GM21737 (cell line): ENCODE results near the gene LMO2.
"Not testable (repeated sequence)": the region's sequence is repeated elsewhere in the genome, so short reads cannot be mapped to it uniquely, and the experiment has no call there.

Experiments used
- ATAC-seq: cut with Tn5 transposase; IDR thresholded peaks from one replicate; pipeline ENCODE4 v1.9.1; 2021; ENCODE audit warnings: mild to moderate bottlenecking, moderate library complexity; ENCODE audit not compliant: unreplicated experiment

Gene LMO2

GRCh38 chr11:33863418-33864172 lies 28.3 kb downstream of the LMO2 start:
- no peak for ATAC-seq

GRCh38 chr11:33861941-33862589 lies 29.8 kb downstream of the LMO2 start:
- ATAC-seq, result no peak

GRCh38 chr11:33861386-33861785 lies 30.5 kb downstream of the LMO2 start:
- ATAC-seq, result no peak

GRCh38 chr11:33860926-33861325 lies 30.9 kb downstream of the LMO2 start:
- no peak for ATAC-seq

GRCh38 chr11:33859306-33859705 lies 32.6 kb downstream of the LMO2 start:
- ATAC-seq, result no peak

- no peak for ATAC-seq
Observed at GRCh38 chr11:33857933-33858371, 33.9 kb downstream of the LMO2 start.

- ATAC-seq, result no peak
Observed at GRCh38 chr11:33855500-33855899, 36.4 kb downstream of the LMO2 start.

GRCh38 chr11:33848717-33849390 lies 43.0 kb downstream of the LMO2 start:
- no peak for ATAC-seq

- no peak for ATAC-seq
Observed at GRCh38 chr11:33847251-33847650, 44.6 kb downstream of the LMO2 start.

GRCh38 chr11:33844236-33844635 lies 47.6 kb downstream of the LMO2 start:
- ATAC-seq, result no peak

GRCh38 chr11:33843018-33843417 lies 48.9 kb downstream of the LMO2 start:
- ATAC-seq, result no peak

GRCh38 chr11:33842236-33842915 lies 49.5 kb downstream of the LMO2 start:
- no peak for ATAC-seq

GRCh38 chr11:33838234-33838633 lies 53.6 kb downstream of the LMO2 start:
- ATAC-seq, result not testable (repeated sequence)

GRCh38 chr11:33837334-33837733 lies 54.5 kb downstream of the LMO2 start:
- not testable (repeated sequence) for ATAC-seq

GRCh38 chr11:33835143-33835878 lies 56.6 kb downstream of the LMO2 start:
- no peak for ATAC-seq

- ATAC-seq, result no peak
Observed at GRCh38 chr11:33832676-33833075, 59.2 kb downstream of the LMO2 start.

GRCh38 chr11:33830903-33831648 lies 60.8 kb downstream of the LMO2 start:
- ATAC-seq, result no peak

- no peak for ATAC-seq
Observed at GRCh38 chr11:33829430-33830141, 62.3 kb downstream of the LMO2 start.
